ENCODE data around the gene SHISA7.

SHISA7 gene

DNA sequence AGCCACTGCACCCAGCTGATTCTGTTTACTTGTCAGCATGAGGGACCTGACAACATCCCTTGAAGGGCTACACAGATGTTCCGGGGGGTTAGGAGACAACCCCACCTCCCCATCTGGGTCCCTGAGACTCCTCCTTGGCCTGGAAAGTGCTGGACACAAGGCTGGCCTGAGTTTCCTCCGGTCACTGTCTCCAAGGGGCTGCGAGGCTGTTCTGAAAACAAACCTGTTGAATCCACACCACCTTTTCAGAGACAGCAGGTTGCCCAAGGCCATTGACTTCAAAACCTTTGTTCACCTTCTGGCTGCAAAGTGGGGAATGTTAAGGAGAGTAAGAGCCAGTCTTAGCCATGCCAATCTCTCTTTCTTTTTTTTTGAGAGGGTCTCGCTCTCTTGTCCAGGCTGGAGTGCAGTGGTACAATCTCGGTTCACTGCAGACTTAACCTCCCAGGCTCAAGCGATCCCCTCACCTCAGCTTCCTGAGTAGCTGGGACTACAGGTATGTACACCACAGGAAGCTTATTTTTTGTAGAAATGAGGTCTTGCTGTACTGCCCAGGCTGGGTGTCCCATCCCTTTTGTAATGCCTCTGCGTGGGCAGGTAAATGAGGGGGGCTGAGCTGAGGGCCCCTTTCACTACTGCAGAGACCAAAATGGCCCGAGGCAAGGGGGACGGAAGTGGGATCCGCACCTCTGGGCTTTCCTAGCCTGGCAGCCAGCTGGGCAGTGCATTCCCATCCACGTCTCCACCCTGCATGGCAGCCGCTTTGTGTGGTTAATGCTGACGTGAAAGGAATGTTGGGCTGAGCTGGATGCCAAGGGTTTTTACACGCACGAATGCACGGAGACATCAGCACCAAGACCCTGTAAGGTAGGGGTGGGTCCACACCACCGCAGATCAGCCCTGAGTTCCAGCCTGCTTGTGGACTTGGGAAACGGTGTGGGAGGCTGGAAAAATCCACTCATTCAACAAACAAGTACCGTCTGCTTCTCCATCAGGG lies 31.5 kb upstream of the SHISA7 start:
- H3K4me3 ChIP-seq (ENCODE audit: low read depth, low read length) = no peak overlapping the region
- TF ChIP-seq, protein P1, sequence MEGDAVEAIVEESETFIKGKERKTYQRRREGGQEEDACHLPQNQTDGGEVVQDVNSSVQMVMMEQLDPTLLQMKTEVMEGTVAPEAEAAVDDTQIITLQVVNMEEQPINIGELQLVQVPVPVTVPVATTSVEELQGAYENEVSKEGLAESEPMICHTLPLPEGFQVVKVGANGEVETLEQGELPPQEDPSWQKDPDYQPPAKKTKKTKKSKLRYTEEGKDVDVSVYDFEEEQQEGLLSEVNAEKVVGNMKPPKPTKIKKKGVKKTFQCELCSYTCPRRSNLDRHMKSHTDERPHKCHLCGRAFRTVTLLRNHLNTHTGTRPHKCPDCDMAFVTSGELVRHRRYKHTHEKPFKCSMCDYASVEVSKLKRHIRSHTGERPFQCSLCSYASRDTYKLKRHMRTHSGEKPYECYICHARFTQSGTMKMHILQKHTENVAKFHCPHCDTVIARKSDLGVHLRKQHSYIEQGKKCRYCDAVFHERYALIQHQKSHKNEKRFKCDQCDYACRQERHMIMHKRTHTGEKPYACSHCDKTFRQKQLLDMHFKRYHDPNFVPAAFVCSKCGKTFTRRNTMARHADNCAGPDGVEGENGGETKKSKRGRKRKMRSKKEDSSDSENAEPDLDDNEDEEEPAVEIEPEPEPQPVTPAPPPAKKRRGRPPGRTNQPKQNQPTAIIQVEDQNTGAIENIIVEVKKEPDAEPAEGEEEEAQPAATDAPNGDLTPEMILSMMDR (conservative IDR thresholded peaks at IDR 0.05; ENCODE audit: low read depth, low read length) = no peak
- DNase-seq (ENCODE audit: low read depth) = no peak

DNA sequence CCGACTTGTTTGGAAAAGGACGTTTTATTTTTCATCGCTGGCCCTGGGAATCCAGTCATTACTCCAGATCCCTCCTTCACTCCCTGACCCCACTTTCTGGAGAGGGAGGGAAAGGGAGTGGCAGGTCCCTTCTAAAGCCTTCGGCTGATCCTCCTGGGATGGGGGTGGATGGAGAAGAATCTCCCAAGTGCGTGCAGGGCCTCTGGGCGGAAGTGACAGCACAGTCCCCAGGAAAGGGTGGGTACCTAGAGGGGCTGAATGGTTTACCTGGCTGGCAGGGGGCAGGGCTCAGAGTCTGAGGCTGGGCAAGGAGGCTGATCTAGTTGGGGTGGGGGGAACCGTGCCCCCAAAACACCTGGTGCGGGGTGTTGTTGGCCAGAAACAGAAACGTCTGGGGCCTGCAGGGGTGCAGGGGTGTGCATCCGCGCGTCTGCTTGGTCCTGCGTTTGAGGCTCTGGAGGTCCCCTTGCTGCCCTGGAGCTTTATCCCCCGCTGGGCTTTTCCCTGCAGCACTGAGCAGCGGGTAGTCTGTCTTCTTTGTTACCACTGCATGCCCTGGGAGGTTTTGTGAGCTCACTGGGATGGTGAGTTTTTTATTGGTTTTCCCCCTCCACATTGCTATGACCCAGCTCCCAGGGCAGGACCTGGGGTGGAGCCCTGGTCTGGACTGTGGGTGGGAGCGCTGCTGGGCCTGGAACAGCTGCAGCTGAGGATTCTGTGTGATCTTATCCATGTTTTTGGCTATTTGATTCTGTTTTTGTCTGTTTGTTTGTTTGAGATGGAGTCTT lies 30.3 kb upstream of the SHISA7 start:
- DNase-seq (ENCODE audit: low read depth) = peak; percentile 60
- TF ChIP-seq, protein P1 (conservative IDR thresholded peaks at IDR 0.05; ENCODE audit: low read depth, low read length) = no peak
- no peak overlapping the region for H3K4me3 ChIP-seq (ENCODE audit: low read depth, low read length)

DNA sequence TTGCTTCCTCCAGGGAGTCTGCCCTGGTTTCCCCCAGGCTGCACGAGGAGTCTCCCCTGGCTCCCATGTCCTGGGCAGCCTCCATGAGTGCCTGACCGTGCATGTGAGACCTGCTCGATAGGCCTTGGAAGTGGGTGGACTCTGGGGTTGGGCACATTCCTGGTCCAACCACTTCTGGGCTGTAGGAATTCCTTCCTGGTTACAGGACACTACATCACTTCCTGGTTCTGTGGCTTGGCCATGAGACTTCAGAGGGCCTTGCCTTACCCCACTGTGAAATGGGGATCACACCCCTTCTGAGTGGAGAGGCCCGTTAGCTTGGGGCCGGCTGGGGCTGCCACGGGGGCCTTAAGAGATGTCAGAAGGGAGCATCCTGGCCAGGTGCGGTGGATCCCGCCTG lies 29.4 kb upstream of the SHISA7 start:
- H3K4me3 ChIP-seq (ENCODE audit: low read depth, low read length) = no peak overlapping the region
- TF ChIP-seq, protein P1 (conservative IDR thresholded peaks at IDR 0.05; ENCODE audit: low read depth, low read length) = no peak
- peak; percentile 70 for DNase-seq (ENCODE audit: low read depth)

DNA sequence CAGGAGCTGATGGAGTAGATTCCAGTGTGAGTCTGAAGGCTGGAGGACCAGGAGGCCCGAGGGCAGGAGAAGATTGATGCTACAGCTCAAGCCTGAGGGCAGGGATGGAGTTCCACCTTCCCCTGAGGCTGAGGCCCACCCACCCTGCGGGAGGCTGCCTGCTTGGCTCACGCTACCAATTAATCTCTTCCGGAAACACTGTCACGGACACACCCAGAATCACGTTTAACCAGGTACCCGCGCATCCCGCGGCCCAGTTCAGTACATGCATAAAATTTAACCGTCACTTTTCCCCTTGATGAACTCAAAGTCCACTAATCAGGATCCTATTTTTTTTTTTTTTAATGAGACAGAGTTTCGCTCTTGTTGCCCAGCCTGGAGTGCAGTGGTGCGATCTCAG lies 28.2 kb upstream of the SHISA7 start:
- TF ChIP-seq, protein P1 (conservative IDR thresholded peaks at IDR 0.05; ENCODE audit: low read depth, low read length) = no peak
- no peak for DNase-seq (ENCODE audit: low read depth)
- no peak overlapping the region for H3K4me3 ChIP-seq (ENCODE audit: low read depth, low read length)

DNA sequence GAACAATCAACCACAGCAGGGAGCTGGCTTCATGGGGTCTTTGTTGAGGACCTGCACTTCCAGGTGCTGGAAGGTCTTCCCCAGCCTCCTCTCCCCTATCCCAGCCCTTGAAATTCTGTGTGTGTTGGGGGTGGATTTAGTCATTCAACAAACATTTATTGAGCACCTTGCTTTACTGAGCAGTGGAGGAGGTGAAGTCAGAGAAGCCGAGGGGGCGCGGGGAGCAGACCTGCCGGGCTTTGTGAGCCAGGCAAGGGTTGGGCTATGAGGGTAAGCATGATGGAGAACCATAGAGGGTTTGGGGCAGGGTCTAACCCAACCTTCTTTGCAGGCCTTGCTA lies 24.9 kb upstream of the SHISA7 start:
- no peak overlapping the region for H3K4me3 ChIP-seq (ENCODE audit: low read depth, low read length)
- TF ChIP-seq, protein P1 (conservative IDR thresholded peaks at IDR 0.05; ENCODE audit: low read depth, low read length) = no peak
- DNase-seq (ENCODE audit: low read depth) = no peak

DNA sequence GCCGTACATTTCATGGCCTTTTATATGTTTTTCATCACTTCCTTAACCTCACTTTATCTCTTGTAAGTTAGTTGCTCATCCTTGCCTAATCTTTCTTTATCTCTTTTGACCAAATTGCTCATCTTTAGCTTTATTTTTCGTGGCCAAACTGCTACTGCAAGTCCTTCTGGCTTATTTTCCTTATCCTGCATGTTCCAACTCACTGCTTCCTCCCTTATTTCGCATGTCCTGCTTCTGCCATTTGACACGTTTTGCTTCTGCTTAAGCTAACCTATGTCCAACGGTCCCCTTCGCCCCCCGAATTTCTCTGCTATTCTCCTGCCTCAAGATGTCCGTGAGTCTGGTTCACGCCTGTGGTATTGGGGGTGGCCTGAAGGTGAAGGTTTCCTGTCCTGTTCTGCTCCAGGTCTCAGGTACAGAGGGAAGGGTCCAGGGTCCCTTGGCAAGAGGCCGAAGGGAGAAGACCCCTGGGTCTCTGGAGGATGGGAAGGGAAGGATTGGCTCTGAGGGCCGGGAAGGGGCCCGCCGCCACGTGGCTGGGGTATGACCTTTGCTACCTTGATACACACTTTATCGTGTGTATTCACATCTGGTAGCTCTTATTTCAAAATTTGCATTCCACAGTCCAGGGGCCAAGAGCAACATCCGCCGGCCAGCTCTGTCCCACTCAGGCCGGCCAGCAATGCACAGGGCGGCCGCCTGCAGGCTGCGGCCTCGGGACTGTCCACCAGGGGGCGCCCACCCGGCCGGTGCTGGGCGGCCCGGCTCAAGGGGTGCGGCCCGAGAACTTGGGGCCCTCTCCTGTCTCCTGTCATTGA lies 24.3 kb upstream of the SHISA7 start:
- DNase-seq (ENCODE audit: low read depth) = peak; percentile 82
- no peak overlapping the region for H3K4me3 ChIP-seq (ENCODE audit: low read depth, low read length)
- TF ChIP-seq, protein P1 (conservative IDR thresholded peaks at IDR 0.05; ENCODE audit: low read depth, low read length) = peak; percentile 67

All from choroid plexus epithelial cell (primary cell).